ENCODE results near the gene NPAS3. TPM values are rescaled to one million over a fixed set of nuclear protein-coding genes. Genes with fewer than 3 reads are reported as not detected.

Gene NPAS3
- total and polyA plus RNA-seq, 2 donors (not counting 3 experiments of a cell fraction or from before 2014, with no cell fraction given): 0.10 to 0.13 TPM

- dilution Hi-C loops (cut with MboI; ENCODE audit: extremely low pct_ligation_motif_present, low sequenced_read_pairs): loop anchor here (25.0 kb wide), 1 partner anchor 112 kb away; no protein-coding TSS in a partner anchor
- no peak overlapping the region for H3K27ac ChIP-seq (ENCODE audit: insufficient read depth, low read depth, low read length)
- no peak overlapping the region for H3K9ac ChIP-seq (replicated peaks; ENCODE audit: extremely low read depth, insufficient read depth, low read length)
- no peaks in the 10 kb centered on the region for H3K36me3 ChIP-seq (ENCODE audit: control insufficient read depth in 2 of 2, extremely low read depth in 1 of 2, insufficient read depth in 2 of 2, low read length in 2 of 2)
- peaks cover 16% of the 10 kb centered on the region for H3K4me1 ChIP-seq (ENCODE audit: control insufficient read depth, extremely low read depth, insufficient read depth, low read length)
- DNase-seq (ENCODE audit: low read depth, low spot score): no peak
- ChIA-PET CTCF (interaction anchor here (1.0 to 4.1 kb wide), 11 partner anchors 13 to 199 kb away, joined by 3 to 59 read pairs (median 5); no protein-coding TSS in a partner anchor), POLR2A (no interaction called here)
- intact Hi-C loops (cut with micrococcal nuclease): no loop called here
- no peaks in the 10 kb centered on the region for H3K79me2 ChIP-seq (ENCODE audit: control insufficient read depth, insufficient read depth, low read length)
- no peak for FAIRE-seq
- BruUV-seq (replicated peaks): no TSS peak
- no peaks in the 10 kb centered on the region for H3K9me3 ChIP-seq (replicated peaks; ENCODE audit: control insufficient read depth, insufficient read depth, low read length)
- no peak overlapping the region for H3K4me2 ChIP-seq (ENCODE audit: insufficient read depth, low read length)
- H3K4me3 ChIP-seq (replicated peaks in 1 of 3; ENCODE audit: insufficient read depth in 1 of 3, low read depth in 1 of 3, low read length in 3 of 3): no peak overlapping the region
- no peaks in the 10 kb centered on the region for H3K27me3 ChIP-seq (ENCODE audit: control insufficient read depth in 2 of 2, insufficient read depth in 2 of 2, low read length in 2 of 2)
- no peaks in the 10 kb centered on the region for H4K20me1 ChIP-seq (replicated peaks; ENCODE audit: control insufficient read depth, extremely low read depth, insufficient read depth, low read length)
- H3K9me1 ChIP-seq (replicated peaks; ENCODE audit: control insufficient read depth, extremely low read depth, insufficient read depth, low read length): no peaks in the 10 kb centered on the region
- H2AFZ ChIP-seq (ENCODE audit: low read depth, low read length): no peak overlapping the region
- TF ChIP-seq POLR2AphosphoS5 (IDR thresholded peaks at IDR 0.05; ENCODE audit: insufficient read depth, low read depth, low read length) (no peak), EZH2 (IDR thresholded peaks at IDR 0.05; ENCODE audit: borderline replicate concordance, low read depth, low read length, severe bottlenecking) (no peak), POLR2A (IDR thresholded peaks at IDR 0.05; ENCODE audit: low read depth, low read length) (no peak)
These were observed 736.2 kb downstream of the NPAS3 start for GRCh38 chr14:33674927-33675326.

- Histone ChIP-seq H3K27ac (ENCODE audit: insufficient read depth, low read depth, low read length) (no peak overlapping the region), H3K9me1 (replicated peaks; ENCODE audit: control insufficient read depth, extremely low read depth, insufficient read depth, low read length) (no peaks in the 10 kb centered on the region), H3K9ac (replicated peaks; ENCODE audit: extremely low read depth, insufficient read depth, low read length) (no peak overlapping the region), H4K20me1 (replicated peaks; ENCODE audit: control insufficient read depth, extremely low read depth, insufficient read depth, low read length) (no peaks in the 10 kb centered on the region), H3K4me3 (replicated peaks in 1 of 3; ENCODE audit: insufficient read depth in 1 of 3, low read depth in 1 of 3, low read length in 3 of 3) (no peak overlapping the region), H3K27me3 (ENCODE audit: control insufficient read depth in 2 of 2, insufficient read depth in 2 of 2, low read length in 2 of 2) (no peaks in the 10 kb centered on the region), H3K4me2 (ENCODE audit: insufficient read depth, low read length) (no peak overlapping the region), H2AFZ (ENCODE audit: low read depth, low read length) (peak overlapping the region; percentile 85), H3K36me3 (ENCODE audit: control insufficient read depth in 2 of 2, extremely low read depth in 1 of 2, insufficient read depth in 2 of 2, low read length in 2 of 2) (no peaks in the 10 kb centered on the region), H3K4me1 (ENCODE audit: control insufficient read depth, extremely low read depth, insufficient read depth, low read length) (peaks cover 20% of the 10 kb centered on the region), H3K79me2 (ENCODE audit: control insufficient read depth, insufficient read depth, low read length) (no peaks in the 10 kb centered on the region), H3K9me3 (replicated peaks; ENCODE audit: control insufficient read depth, insufficient read depth, low read length) (no peaks in the 10 kb centered on the region)
- POLR2A ChIA-PET: interaction anchor here (0.7 kb wide), 1 partner anchor 106 kb away, joined by 5 read pairs; no protein-coding TSS in a partner anchor
- dilution Hi-C loops (cut with MboI; ENCODE audit: extremely low pct_ligation_motif_present, low sequenced_read_pairs) (no loop called here), intact Hi-C loops (cut with micrococcal nuclease) (loop anchor here (2.0 kb wide), 1 partner anchor 117 kb away; no protein-coding TSS in a partner anchor)
- no TSS peak for BruUV-seq (replicated peaks)
- no peak for DNase-seq (ENCODE audit: low read depth, low spot score)
- CTCF ChIA-PET: interaction anchor here (0.7 to 4.1 kb wide), 27 partner anchors 9 to 363 kb away, joined by 3 to 59 read pairs (median 4); no protein-coding TSS in a partner anchor
- FAIRE-seq: no peak
- TF ChIP-seq JUN (IDR thresholded peaks at IDR 0.05; ENCODE audit: borderline replicate concordance, insufficient read depth, insufficient read length, low read depth) (no peak), FOS (IDR thresholded peaks at IDR 0.05; ENCODE audit: borderline replicate concordance, insufficient read depth, low read length) (no peak), CTCF (IDR thresholded peaks at IDR 0.05; ENCODE audit: extremely low read depth in 1 of 2, insufficient read depth in 1 of 2, low read depth in 1 of 2, low read length in 2 of 2) (no peak)
These were observed 736.9 kb downstream of the NPAS3 start for GRCh38 chr14:33675415-33676130.

All from endothelial cell of umbilical vein (primary cell).